Activated CD4-positive, alpha-beta T cell treated with anti-CD3 and anti-CD28 coated beads, Interleukin-2, amount 50 U/mL, for 16 hours (primary cell): ENCODE measurements around the gene RINL.
A peak's percentile ranks its signal among the peaks of the same experiment; 100 is the strongest.
"Not testable (repeated sequence)": the region's sequence is repeated elsewhere in the genome, so short reads cannot be mapped to it uniquely, and the experiment has no call there.

ENCODE experiments used
- DNase-seq: peaks from one replicate; pipeline ENCODE4 v3.0.0-alpha.2; 2020

RINL gene

GRCh38 chr19:38873400-38873799 lies 4.7 kb downstream of the RINL start:
- not testable (repeated sequence) for DNase-seq

GRCh38 chr19:38870612-38871011 lies 7.5 kb downstream of the RINL start:
- no peak for DNase-seq

DNA sequence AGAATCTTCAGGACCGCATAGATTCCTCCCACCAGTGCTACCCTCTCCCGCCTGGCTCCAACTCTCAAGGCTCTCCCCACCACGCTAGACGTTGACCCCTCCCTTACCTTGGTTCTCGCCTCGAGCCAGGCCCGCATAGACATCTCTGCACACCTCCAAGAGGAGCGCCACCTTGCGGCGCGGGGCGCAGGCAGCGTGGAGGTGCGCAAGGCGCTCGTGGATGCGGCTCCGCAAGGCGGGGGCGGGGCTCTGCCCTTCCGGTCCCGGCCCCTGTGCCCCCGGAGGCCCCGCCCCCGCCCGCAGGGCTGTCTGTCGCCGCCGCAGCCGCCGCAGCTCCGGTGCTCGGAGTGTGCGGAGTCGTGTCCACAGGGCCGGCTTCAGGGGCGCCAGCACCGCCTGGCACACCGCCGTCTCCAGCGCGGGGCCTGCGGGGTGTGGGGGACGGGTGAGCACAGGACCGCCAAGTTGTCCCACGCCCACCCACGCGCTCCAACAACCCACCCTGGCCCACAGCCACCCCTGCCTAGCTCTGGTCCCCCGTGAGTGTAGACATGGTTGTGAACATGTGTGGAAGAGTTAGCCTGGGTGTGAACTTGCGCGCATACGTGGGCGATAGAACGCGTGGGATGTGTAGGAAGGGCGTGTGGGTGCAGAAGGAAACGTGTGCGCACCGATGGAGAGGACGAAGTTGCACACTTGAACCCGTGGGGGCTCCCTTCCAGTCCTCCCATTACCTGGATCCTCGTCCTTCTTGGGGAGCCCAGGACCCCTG lies 8.1 kb downstream of the RINL start:
- peak; percentile 95 for DNase-seq

DNA sequence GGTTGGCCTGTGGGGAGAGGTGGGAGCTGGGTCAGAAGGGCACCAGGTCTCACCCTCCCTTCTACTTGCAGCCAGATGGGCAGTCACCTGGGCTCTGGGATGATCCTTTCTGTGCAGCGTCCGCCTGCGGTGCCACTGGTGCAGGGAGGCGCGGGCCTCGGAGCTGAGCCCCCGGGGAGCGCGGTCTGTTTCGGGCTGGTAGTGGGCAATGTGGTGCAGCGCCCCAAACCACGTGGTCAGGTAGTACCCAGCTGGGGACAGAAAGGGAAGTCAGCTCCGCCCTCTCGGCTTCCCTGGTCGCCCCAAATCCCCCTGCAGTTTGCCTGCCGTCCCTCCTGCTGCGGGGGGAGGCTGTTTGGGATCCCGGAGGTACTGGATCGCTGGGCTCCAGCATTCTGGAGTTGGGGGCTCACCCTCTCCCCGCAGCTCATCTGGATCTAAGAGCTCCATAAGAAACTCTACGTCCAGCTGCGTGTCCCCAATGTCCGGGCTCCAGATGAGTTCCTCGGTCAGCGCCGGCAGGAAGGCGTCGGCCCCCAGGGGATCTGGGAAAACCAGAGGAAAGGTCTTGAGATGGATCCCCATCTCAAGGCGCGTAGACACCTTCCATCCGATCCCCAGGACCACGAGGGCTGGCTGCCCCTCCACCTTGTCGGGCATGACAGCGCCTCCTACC lies 8.8 kb downstream of the RINL start:
- DNase-seq = peak; percentile 51

DNA sequence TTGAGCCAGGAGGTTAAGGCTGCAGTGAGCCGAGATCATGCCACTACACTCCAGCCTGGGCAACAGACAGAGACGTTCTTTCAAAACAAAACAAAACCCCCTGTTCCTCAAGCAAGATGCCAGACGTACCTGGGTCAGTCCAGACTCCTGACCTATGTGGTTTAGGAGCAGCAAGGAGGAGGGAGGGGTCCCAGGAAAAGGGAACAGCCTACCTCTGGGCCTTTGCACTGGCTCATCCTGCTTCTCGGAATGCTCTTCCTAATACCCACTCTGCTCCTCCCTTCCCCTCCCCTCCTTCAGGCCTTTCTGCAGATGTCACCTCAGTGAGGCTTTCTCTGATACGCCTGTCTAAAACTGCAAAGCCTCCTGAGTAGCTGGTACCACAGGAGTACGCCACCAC lies 9.5 kb downstream of the RINL start:
- no peak for DNase-seq

- no peak for DNase-seq
Observed at GRCh38 chr19:38867171-38867780, 10.8 kb downstream of the RINL start.

GRCh38 chr19:38862321-38863059 lies 15.6 kb downstream of the RINL start:
- DNase-seq = no peak

DNA sequence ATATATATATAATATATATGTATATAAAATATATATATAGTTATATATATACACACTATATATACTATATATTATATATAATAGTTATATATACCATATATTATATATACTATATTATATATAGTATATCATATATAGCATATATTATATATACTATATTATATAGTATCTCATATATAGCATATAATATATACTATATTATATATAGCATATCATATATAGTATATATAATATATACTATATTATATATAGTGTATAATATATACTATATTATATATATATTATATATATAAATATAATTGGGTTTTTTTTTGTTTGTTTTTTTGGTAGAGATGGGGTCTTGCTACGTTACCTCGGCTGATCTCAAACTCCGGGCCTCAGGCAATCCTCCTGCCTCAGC lies 16.7 kb downstream of the RINL start:
- DNase-seq = no peak

DNA sequence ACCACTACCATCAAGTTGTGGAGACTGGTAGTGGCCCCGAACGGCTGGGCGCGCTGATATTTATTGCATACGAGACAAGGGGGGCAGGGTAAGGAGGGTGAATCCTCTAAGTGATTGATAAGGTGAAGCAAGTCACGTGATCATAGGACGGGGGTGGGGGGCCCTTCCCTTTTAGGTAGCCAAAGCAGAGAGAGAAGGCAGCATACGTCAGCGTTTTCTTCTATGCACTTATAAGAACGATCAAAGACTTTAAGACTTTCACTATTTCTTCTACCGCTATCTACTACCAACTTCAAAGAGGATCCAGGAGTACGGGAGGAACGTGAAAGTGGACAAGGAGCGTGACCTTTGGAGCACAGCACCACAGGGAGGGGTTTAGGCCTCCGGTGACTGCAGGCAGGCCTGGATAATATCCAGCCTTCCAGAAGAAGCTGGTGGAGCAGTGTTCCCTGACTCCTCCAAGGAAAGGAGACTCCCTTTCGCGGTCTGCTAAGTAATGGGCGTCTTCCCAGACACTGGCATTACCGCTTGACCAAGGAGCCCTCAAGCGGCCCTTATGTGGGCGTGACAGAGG lies 18.4 kb downstream of the RINL start:
- not testable (repeated sequence) for DNase-seq

GRCh38 chr19:38856813-38857212 lies 21.3 kb downstream of the RINL start:
- no peak for DNase-seq

GRCh38 chr19:38855751-38856150 lies 22.3 kb downstream of the RINL start:
- not testable (repeated sequence) for DNase-seq

- not testable (repeated sequence) for DNase-seq
Observed at GRCh38 chr19:38854961-38855360, 23.1 kb downstream of the RINL start.

GRCh38 chr19:38853214-38853613 lies 24.9 kb downstream of the RINL start:
- DNase-seq = no peak

DNA sequence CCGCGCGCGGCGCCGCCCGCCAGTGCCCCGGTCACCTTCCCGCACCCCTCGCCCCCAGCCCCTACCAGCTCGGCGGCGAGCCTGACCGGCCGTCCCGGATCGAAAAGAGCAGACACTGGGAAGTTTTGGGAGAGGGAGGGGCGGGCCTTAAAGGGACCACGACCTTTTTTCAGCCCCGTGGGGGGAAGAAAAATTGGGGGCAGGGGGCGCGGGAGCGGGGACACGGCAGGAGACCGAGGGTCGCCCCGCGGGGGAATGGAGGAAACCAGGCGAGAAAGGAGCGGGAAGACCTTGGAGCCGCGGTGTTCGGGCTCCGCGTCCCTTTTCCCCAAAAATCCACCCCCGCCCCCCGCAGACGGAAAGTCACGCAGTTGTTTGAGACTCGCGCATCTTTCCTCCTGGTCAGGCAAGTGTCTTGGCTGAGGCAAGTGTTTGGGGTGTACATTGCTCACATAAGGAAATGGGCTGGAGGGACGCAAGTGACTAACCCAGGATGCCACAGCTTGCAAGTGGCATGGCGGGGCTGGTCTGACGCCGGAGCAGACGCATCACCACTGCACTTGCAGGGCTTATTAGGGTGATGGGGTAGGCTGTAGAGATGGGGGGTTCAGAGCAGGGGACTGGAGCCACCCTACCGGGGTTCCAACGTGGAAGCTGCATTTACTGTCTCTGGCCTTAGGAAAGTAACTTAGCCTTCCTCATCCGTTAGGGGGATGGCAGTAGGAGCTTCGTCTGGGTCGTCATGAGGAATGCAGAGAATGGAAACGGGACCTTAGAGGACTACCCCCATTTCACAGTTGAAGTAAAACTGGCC lies 25.6 kb downstream of the RINL start:
- DNase-seq = peak; percentile 71

- peak; percentile 94 for DNase-seq
Observed at GRCh38 chr19:38851622-38852230, 26.3 kb downstream of the RINL start.

- DNase-seq = no peak
Observed at GRCh38 chr19:38850976-38851621, 27.0 kb downstream of the RINL start.

DNA sequence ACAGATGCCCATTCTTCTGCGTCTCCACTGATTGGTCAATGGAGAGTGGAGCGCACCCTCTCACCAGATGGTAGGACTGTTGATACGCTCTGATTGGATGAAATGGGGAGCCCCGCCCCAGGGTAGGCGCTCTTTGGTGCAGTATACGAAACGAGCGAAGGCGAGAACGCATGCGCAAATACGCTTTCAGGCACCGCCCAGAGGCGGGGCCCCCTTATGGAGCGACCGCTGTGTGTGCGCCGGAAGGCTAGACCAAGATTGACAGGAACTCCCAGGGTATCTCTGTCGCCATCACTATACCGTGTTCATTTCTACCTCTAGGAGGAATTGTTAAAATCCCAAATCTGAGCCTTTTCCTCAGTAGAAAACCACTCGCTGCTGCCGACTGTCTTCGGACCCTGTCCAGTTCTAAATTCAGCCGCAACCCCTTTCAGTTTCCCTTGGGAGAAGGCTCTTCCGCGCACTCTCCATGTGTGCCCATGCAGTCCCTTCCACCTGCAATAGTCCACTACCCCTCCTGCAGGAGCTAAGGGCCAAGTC lies 27.6 kb downstream of the RINL start:
- DNase-seq = no peak

- DNase-seq = peak; percentile 100
Observed at GRCh38 chr19:38849860-38850435, 28.1 kb downstream of the RINL start, which contains the start of gene HNRNPL. Gene HNRNPL, minus strand, starts transcription at chr19:38849986. Its CDS starts 20 bp downstream, at chr19:38849966.

GRCh38 chr19:38849147-38849859 lies 28.8 kb downstream of the RINL start:
- peak; percentile 99 for DNase-seq
